GM19099 (cell line): ENCODE results near the gene ENTREP3.

Experiments used
- POLR2A ChIP-seq: IDR thresholded peaks from 3 replicates; pipeline ENCODE4 v1.6.1; 2011; ENCODE audit warnings: low read depth; ENCODE audit not compliant: insufficient read length; ENCODE audit errors: extremely low read depth

ENTREP3 gene

GRCh38 chr1:155197901-155198546 is 57.3 kb downstream of the ENTREP3 start:
- TF ChIP-seq POLR2A = no peak
